NCI-H2196 (cell line): ENCODE data around the gene UNCX.
"Not testable (repeated sequence)": the region's sequence is repeated elsewhere in the genome, so short reads cannot be mapped to it uniquely, and the experiment has no call there.

Experiments
- DNase-seq: peaks from one replicate; lab custom pipeline; 2025; ENCODE audit not compliant: unreplicated experiment; lab: John Stamatoyannopoulos, UW

The UNCX gene

GRCh38 chr7:1232623-1233332, at the start of gene UNCX:
Gene UNCX (plus strand): TSS chr7:1232872. CDS start chr7:1233018, 146 bp downstream.
- DNase-seq: no peak

GRCh38 chr7:1187127-1187526, 45.5 kb upstream of the UNCX start:
- no peak for DNase-seq

- DNase-seq: no peak
Measured at GRCh38 chr7:1188720-1189294, 43.9 kb upstream of the UNCX start.

- no peak for DNase-seq
Measured at GRCh38 chr7:1189986-1190772, 42.5 kb upstream of the UNCX start.

- no peak for DNase-seq
Measured at GRCh38 chr7:1192171-1192676, 40.4 kb upstream of the UNCX start.

GRCh38 chr7:1193593-1194424, 38.9 kb upstream of the UNCX start:
- DNase-seq: peak; percentile 71

GRCh38 chr7:1196441-1196840, 36.2 kb upstream of the UNCX start:
- DNase-seq: not testable (repeated sequence)

GRCh38 chr7:1196950-1197349, 35.7 kb upstream of the UNCX start:
- no peak for DNase-seq

- no peak for DNase-seq
Measured at GRCh38 chr7:1197997-1198625, 34.6 kb upstream of the UNCX start.

GRCh38 chr7:1200045-1200444, 32.6 kb upstream of the UNCX start:
- no peak for DNase-seq

GRCh38 chr7:1201916-1202315, 30.8 kb upstream of the UNCX start:
- no peak for DNase-seq

GRCh38 chr7:1202914-1203313, 29.8 kb upstream of the UNCX start:
- DNase-seq: not testable (repeated sequence)

GRCh38 chr7:1204460-1205140, 28.1 kb upstream of the UNCX start:
- DNase-seq: no peak

- not testable (repeated sequence) for DNase-seq
Measured at GRCh38 chr7:1205742-1206141, 26.9 kb upstream of the UNCX start.

- DNase-seq: no peak
Measured at GRCh38 chr7:1209097-1209496, 23.6 kb upstream of the UNCX start.

- no peak for DNase-seq
Measured at GRCh38 chr7:1210321-1210978, 22.2 kb upstream of the UNCX start.

- no peak for DNase-seq
Measured at GRCh38 chr7:1210979-1211608, 21.6 kb upstream of the UNCX start.

- no peak for DNase-seq
Measured at GRCh38 chr7:1211611-1212010, 21.1 kb upstream of the UNCX start.

GRCh38 chr7:1212025-1212424, 20.6 kb upstream of the UNCX start:
- DNase-seq: not testable (repeated sequence)
